ENCODE data around the gene OR14A2. TPM values are rescaled to one million over a fixed set of nuclear protein-coding genes. Genes with fewer than 3 reads are reported as not detected.

The OR14A2 gene
- total RNA-seq, 1 donor from 2014 or later = not detected

GRCh38 chr1:247681288-247681897 lies 66.5 kb downstream of the OR14A2 start:
- Mint-ChIP-seq H3K4me1 (ENCODE audit: low read depth) (no peaks in the 10 kb centered on the region), H3K9me3 (ENCODE audit: low read depth) (peaks cover 3% of the 10 kb centered on the region), H3K4me3 (ENCODE audit: unreplicated experiment) (no peak overlapping the region), H3K27me3 (ENCODE audit: low read depth) (no peaks in the 10 kb centered on the region), H3K27ac (ENCODE audit: unreplicated experiment) (no peak overlapping the region), H3K36me3 (ENCODE audit: low read depth) (no peaks in the 10 kb centered on the region)
- TF ChIP-seq CTCF (IDR thresholded peaks at IDR 0.05) = peak; percentile 77
- DNase-seq (ENCODE audit: low spot score) = no peak

GRCh38 chr1:247680171-247680570 lies 67.8 kb downstream of the OR14A2 start:
- no peak for DNase-seq (ENCODE audit: low spot score)
- no peak overlapping the region for H3K27ac Mint-ChIP-seq (ENCODE audit: unreplicated experiment)
- no peak for TF ChIP-seq CTCF (IDR thresholded peaks at IDR 0.05)
- H3K4me1 Mint-ChIP-seq (ENCODE audit: low read depth) = no peaks in the 10 kb centered on the region
- peaks cover 6% of the 10 kb centered on the region for H3K9me3 Mint-ChIP-seq (ENCODE audit: low read depth)
- no peaks in the 10 kb centered on the region for H3K27me3 Mint-ChIP-seq (ENCODE audit: low read depth)
- no peaks in the 10 kb centered on the region for H3K36me3 Mint-ChIP-seq (ENCODE audit: low read depth)
- H3K4me3 Mint-ChIP-seq (ENCODE audit: unreplicated experiment) = no peak overlapping the region

DNA sequence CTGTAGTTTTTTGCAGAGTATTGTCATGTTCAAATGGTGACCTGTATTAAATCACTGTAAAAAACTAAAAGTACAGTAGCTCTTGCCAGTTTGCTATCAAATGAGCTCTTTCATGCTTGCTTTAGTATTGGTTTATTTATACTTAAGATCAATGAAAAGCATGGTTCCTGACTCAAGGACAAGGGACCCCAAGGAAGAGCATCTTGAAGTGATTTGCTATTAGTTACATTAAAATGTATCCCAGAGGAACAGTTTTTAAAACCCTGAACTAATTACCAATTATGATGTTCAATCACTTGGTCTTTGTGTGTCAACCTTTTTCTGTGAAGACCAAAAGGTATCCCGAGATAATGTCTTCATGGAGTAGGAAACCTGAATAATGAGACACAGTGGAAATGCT lies 68.3 kb downstream of the OR14A2 start, which contains the start of gene OR13G1:
Gene OR13G1, minus strand, starts transcription at position 101 of the 400 bp plus-strand sequence. CDS start 6,698 bp downstream, outside the sequence.
- no peak for DNase-seq (ENCODE audit: low spot score)
- no peaks in the 10 kb centered on the region for H3K27me3 Mint-ChIP-seq (ENCODE audit: low read depth)
- TF ChIP-seq CTCF (IDR thresholded peaks at IDR 0.05) = no peak
- no peaks in the 10 kb centered on the region for H3K36me3 Mint-ChIP-seq (ENCODE audit: low read depth)
- H3K27ac Mint-ChIP-seq (ENCODE audit: unreplicated experiment) = no peak within 1 kb of the TSS
- no peak within 1 kb of the TSS for H3K4me3 Mint-ChIP-seq (ENCODE audit: unreplicated experiment)
- no peaks in the 10 kb centered on the region for H3K4me1 Mint-ChIP-seq (ENCODE audit: low read depth)
- peaks cover 3% of the 10 kb centered on the region for H3K9me3 Mint-ChIP-seq (ENCODE audit: low read depth)

Other genes with a start within 250 kb of the OR14A2 start
- not detected in 3 replicates for gene OR2C3, start 211.7 kb downstream of the OR14A2 start, total RNA-seq
- gene GCSAML, start 199.0 kb downstream of the OR14A2 start, total RNA-seq = not detected in 3 replicates
- not detected in 3 replicates for gene OR2G2, start 159.8 kb downstream of the OR14A2 start, total RNA-seq
- gene OR2G3, start 142.6 kb downstream of the OR14A2 start, total RNA-seq = not detected in 3 replicates
- gene OR13G1, start 68.4 kb downstream of the OR14A2 start, total RNA-seq = not detected in 3 replicates
- gene OR6F1, start 31.5 kb downstream of the OR14A2 start, total RNA-seq = not detected in 3 replicates
- gene OR14K1, start 9.5 kb downstream of the OR14A2 start, total RNA-seq = not detected in 3 replicates
- gene OR1C1, start 12.4 kb upstream of the OR14A2 start, total RNA-seq = not detected in 3 replicates
- not detected in 3 replicates for gene OR14A16, start 76.0 kb upstream of the OR14A2 start, total RNA-seq
- not detected in 3 replicates for gene OR11L1, start 93.8 kb upstream of the OR14A2 start, total RNA-seq
- 0.41 to 1.7 TPM (median 0.70 TPM) in 3 replicates for gene TRIM58, start 109.0 kb upstream of the OR14A2 start, total RNA-seq
- 0.75 TPM in 1 of 3 replicates, not detected in the others for gene OR2W3, start 147.4 kb upstream of the OR14A2 start, total RNA-seq
- gene OR2T8, start 172.1 kb upstream of the OR14A2 start, total RNA-seq = not detected in 3 replicates
- not detected in 3 replicates for gene OR2AJ1, start 176.7 kb upstream of the OR14A2 start, total RNA-seq
- gene OR2L8, start 200.7 kb upstream of the OR14A2 start, total RNA-seq = not detected in 3 replicates
- gene OR2AK2, start 217.1 kb upstream of the OR14A2 start, total RNA-seq = not detected in 3 replicates